ENCODE measurements around the gene ACTL10.

GRCh38 chr20:33658510-33658909 lies 8.2 kb upstream of the ACTL10 start:
- TF ChIP-seq CTCF (conservative IDR thresholded peaks at IDR 0.05): no peak
- TF ChIP-seq ZFX (IDR thresholded peaks at IDR 0.05): no peak

Data from C4-2B (cell line).